Keratinocyte (primary cell): ENCODE data around the gene PGA4.

ENCODE experiments used
- CTCF ChIP-seq, 3 experiments: IDR thresholded peaks in 1 of 3; conservative IDR thresholded peaks in 1 of 3; optimal IDR thresholded peaks in 1 of 3; 2 replicates in 2 of 3; 3 replicates in 1 of 3; pipeline versions ENCODE3 to v1.5.1; 2011; ENCODE audit warnings: low read length in 3 of 3, mild to moderate bottlenecking in 3 of 3, moderate library complexity in 2 of 3, control low read depth in 1 of 3, inconsistent platforms in 1 of 3; ENCODE audit not compliant: insufficient read depth in 2 of 3; ENCODE audit errors: extremely low read depth in 1 of 3
- EZH2 ChIP-seq: IDR thresholded peaks from one replicate; pipeline ENCODE4 v1.6.1; 2012; ENCODE audit warnings: inconsistent platforms, mild to moderate bottlenecking, low read length, moderate library complexity

- no peak for TF ChIP-seq CTCF (optimal IDR thresholded peaks at IDR 0.05 in 1 of 3, IDR thresholded peaks at IDR 0.05 in 1 of 3, conservative IDR thresholded peaks at IDR 0.05 in 1 of 3; ENCODE audit: extremely low read depth in 1 of 3, insufficient read depth in 2 of 3, low read length in 3 of 3)
- TF ChIP-seq EZH2, result no peak
These were observed 28.6 kb upstream of the PGA4 start for GRCh38 chr11:61193596-61193995.
